SK-N-SH (cell line): ENCODE results near the gene ATP5PF. TPM values are rescaled to one million over a fixed set of nuclear protein-coding genes. Genes with fewer than 3 reads are reported as not detected.

Experiments
- CTCF ChIA-PET: fragments of 300-600, 350-600 bp; formaldehyde crosslinking; extraction: SDS; loops from one replicate; lab custom pipeline; 2021; lab: Yijun Ruan, JAX
- POLR2A ChIA-PET: fragments of 350-600 bp; sonication (Branson Sonifier 250); formaldehyde crosslinking; extraction: SDS; loops from one replicate; lab custom pipeline; 2020; ENCODE audit warnings: antibody characterized with exemption, inconsistent platforms; lab: Yijun Ruan, JAX
- DNase-seq: peaks from one replicate; pipeline ENCODE4 v3.0.0; 2012
- H2AFZ ChIP-seq: fragments of 200-600 bp; sonication (generic); 2 replicates; pipeline ENCODE4 v1.8.1; 2016; ENCODE audit warnings: antibody characterized with exemption, mild to moderate bottlenecking, low read depth
- H3F3A ChIP-seq: fragments of 200-600 bp; sonication (generic); replicated peaks from 2 replicates; pipeline ENCODE3; 2016; ENCODE audit warnings: antibody characterized with exemption, mild to moderate bottlenecking; ENCODE audit not compliant: insufficient read depth
- H3K27ac ChIP-seq, 2 experiments: fragments of 200-500 bp in 1 of 2; fragments of 200-600 bp in 1 of 2; sonication (Bioruptor generic) in 1 of 2; sonication (generic), shearing (Covaris generic) in 1 of 2; 2 replicates each; pipeline versions ENCODE4 v1.5.1 to v1.6.1; 2014 to 2016; ENCODE audit warnings: low read depth in 2 of 2, inconsistent platforms in 1 of 2, low read length in 1 of 2, mild to moderate bottlenecking in 1 of 2, mixed read lengths in 1 of 2
- H3K27me3 ChIP-seq: fragments of 200-600 bp; sonication (generic), shearing (Covaris generic); 2 replicates; pipeline ENCODE4 v1.6.1; 2016; ENCODE audit warnings: mixed run types; ENCODE audit not compliant: insufficient read depth
- H3K36me3 ChIP-seq, 2 experiments: fragments of 200-500 bp in 1 of 2; fragments of 200-600 bp in 1 of 2; sonication (Bioruptor generic) in 1 of 2; sonication (generic) in 1 of 2; replicated peaks in 1 of 2; 2 replicates each; pipeline versions ENCODE3 to v1.5.1; 2014 to 2016; ENCODE audit warnings: low read length in 1 of 2, mild to moderate bottlenecking in 1 of 2; ENCODE audit not compliant: insufficient read depth in 2 of 2, control insufficient read depth in 1 of 2
- H3K4me1 ChIP-seq, 2 experiments: fragments of 200-500 bp in 1 of 2; fragments of 200-600 bp in 1 of 2; sonication (Bioruptor generic) in 1 of 2; sonication (generic), shearing (Covaris generic) in 1 of 2; 2 replicates each; pipeline versions ENCODE4 v1.5.1 to v1.6.1; 2014 to 2016; ENCODE audit warnings: low read depth in 1 of 2, low read length in 1 of 2, mixed run types in 1 of 2; ENCODE audit not compliant: insufficient read depth in 2 of 2, control insufficient read depth in 1 of 2
- H3K4me2 ChIP-seq: fragments of 200-600 bp; sonication (generic), shearing (Covaris generic); 2 replicates; pipeline ENCODE4 v1.6.1; 2017; ENCODE audit warnings: mixed run types
- H3K4me3 ChIP-seq, 2 experiments: fragments of 200-500 bp in 1 of 2; fragments of 200-600 bp in 1 of 2; sonication (Bioruptor generic) in 1 of 2; sonication (generic), shearing (Covaris generic) in 1 of 2; 2 replicates each; pipeline versions ENCODE4 v1.5.1 to v1.8.1; 2014 to 2016; ENCODE audit warnings: low read depth in 2 of 2, inconsistent platforms in 1 of 2, low read length in 1 of 2, mild to moderate bottlenecking in 1 of 2, mixed read lengths in 1 of 2, moderate library complexity in 1 of 2
- H3K79me2 ChIP-seq: fragments of 200-600 bp; sonication (generic); 2 replicates; pipeline ENCODE4 v1.8.1; 2017; ENCODE audit warnings: mild to moderate bottlenecking; ENCODE audit not compliant: insufficient read depth
- H3K9ac ChIP-seq: fragments of 200-600 bp; sonication (generic); 2 replicates; pipeline ENCODE4 v1.6.1; 2017; ENCODE audit warnings: mixed run types
- H3K9me2 ChIP-seq: fragments of 200-600 bp; sonication (generic); 2 replicates; pipeline ENCODE4 v1.6.1; 2017; ENCODE audit warnings: mixed run types
- H3K9me3 ChIP-seq: fragments of 200-600 bp; sonication (generic); 2 replicates; pipeline ENCODE4 v1.6.1; 2017; ENCODE audit warnings: mixed run types, mild to moderate bottlenecking, moderate library complexity
- H4K20me1 ChIP-seq: fragments of 200-600 bp; sonication (generic); 2 replicates; pipeline ENCODE4 v1.6.1; 2017; ENCODE audit warnings: mild to moderate bottlenecking, mixed run types; ENCODE audit not compliant: insufficient read depth
- CHD2 ChIP-seq: fragments of 150-350 bp; IDR thresholded peaks from 2 replicates; pipeline ENCODE4 v1.6.1; 2018; ENCODE audit warnings: low read length; ENCODE audit not compliant: partially characterized antibody
- ELF1 ChIP-seq: IDR thresholded peaks from 2 replicates; pipeline ENCODE4 v1.4.0; 2012
- EP300 ChIP-seq, 2 experiments: IDR thresholded peaks; 2 replicates each; pipeline versions ENCODE4 v1.4.0 to v1.6.1; 2012; ENCODE audit warnings: borderline replicate concordance in 1 of 2, low read depth in 1 of 2, low read length in 1 of 2
- FOSL2 ChIP-seq: IDR thresholded peaks from 2 replicates; pipeline ENCODE4 v1.4.0; 2012; ENCODE audit warnings: low read depth, mild to moderate bottlenecking, moderate library complexity, borderline replicate concordance
- GATA2 ChIP-seq: sonication (generic); formaldehyde crosslinking; IDR thresholded peaks from 2 replicates; pipeline ENCODE4 v1.5.0; 2020; ENCODE audit warnings: mild to moderate bottlenecking, missing genetic modification reagents
- JUND ChIP-seq: IDR thresholded peaks from 2 replicates; pipeline ENCODE4 v1.4.0; 2012
- PBX3 ChIP-seq: IDR thresholded peaks from 2 replicates; pipeline ENCODE4; 2012
- POLR2AphosphoS5 ChIP-seq: IDR thresholded peaks from 2 replicates; pipeline ENCODE4 v1.6.1; 2012; ENCODE audit warnings: low read depth, low read length
- RAD21 ChIP-seq: IDR thresholded peaks from 2 replicates; pipeline ENCODE4 v1.6.1; 2012; ENCODE audit warnings: mild to moderate bottlenecking, low read length
- RCOR1 ChIP-seq: fragments of 150-350 bp; IDR thresholded peaks from 2 replicates; pipeline ENCODE4 v1.6.1; 2017; ENCODE audit warnings: antibody characterized with exemption, low read length
- SIN3A ChIP-seq: IDR thresholded peaks from 2 replicates; pipeline ENCODE4 v1.6.1; 2012; ENCODE audit warnings: low read depth, mild to moderate bottlenecking, low read length, moderate library complexity, borderline replicate concordance
- SMC3 ChIP-seq: IDR thresholded peaks from 2 replicates; pipeline ENCODE4 v1.6.1; 2012; ENCODE audit warnings: low read depth, low read length, improper control_type of control experiment
- TEAD4 ChIP-seq: IDR thresholded peaks from 2 replicates; pipeline ENCODE4 v1.4.0; 2012; ENCODE audit warnings: mild to moderate bottlenecking, borderline replicate concordance; ENCODE audit not compliant: insufficient read depth
- WGBS: methylation state at CpG from one replicate; pipeline ENCODE4 v1.1.6; 2017; ENCODE audit warnings: low lambda C conversion rate; 5-methylcytosine and 5-hydroxymethylcytosine counted together
- polyA plus RNA-seq, 3 experiments: library from polyadenylated mRNA; depleted of rRNA; stranded (reverse); fragments of >200 nt; gene quantifications; 2 replicates each; pipeline ENCODE4 v1.2.3, GENCODE V29; 2012
- TF ChIP-seq, protein P1 (sequence below): fragments of 200-600 bp; sonication (generic); IDR thresholded peaks from 2 replicates; pipeline ENCODE4 v1.6.1; 2017; ENCODE audit warnings: antibody characterized with exemption, mild to moderate bottlenecking, moderate library complexity
- TF ChIP-seq, protein P2 (sequence below): IDR thresholded peaks from 2 replicates; pipeline ENCODE4 v1.4.0; 2012; ENCODE audit warnings: low read depth
- TF ChIP-seq, protein P3 (sequence below): IDR thresholded peaks from 2 replicates; pipeline ENCODE4 v1.6.1; 2012; ENCODE audit warnings: mild to moderate bottlenecking, low read depth, low read length, moderate library complexity

ATP5PF gene
- polyA plus RNA-seq, 1 of the 3 experiments (the other 2 are of a cell fraction) = 277 TPM

- no peaks in the 10 kb centered on the region for H3K9me3 ChIP-seq
- H3F3A ChIP-seq = peaks cover 4% of the 10 kb centered on the region
- no peaks in the 10 kb centered on the region for H3K36me3 ChIP-seq
- no peak overlapping the region for H3K4me3 ChIP-seq
- H3K27ac ChIP-seq = no peak overlapping the region
- peaks cover 0 to 2% of the 10 kb centered on the region in 2 experiments; a peak in 1 of 4 replicates for H3K4me1 ChIP-seq
- no peak overlapping the region for H3K9ac ChIP-seq
- no peak for DNase-seq
- no peaks in the 10 kb centered on the region for H3K27me3 ChIP-seq
- no peak overlapping the region for H3K4me2 ChIP-seq
- no peaks in the 10 kb centered on the region for H3K79me2 ChIP-seq
- CTCF ChIA-PET = interaction anchor here (1.2 to 1.9 kb wide), 2 partner anchors 21 to 80 kb away, joined by 4 to 7 read pairs; no protein-coding TSS in a partner anchor
- POLR2A ChIA-PET = no interaction called here
- WGBS = 88% methylated on average over 4 of the region's 4 CpGs
- H2AFZ ChIP-seq = no peak overlapping the region
- TF ChIP-seq TEAD4 (no peak), RAD21 (no peak), FOSL2 (no peak), GATA2 (CRISPR knock-in tag) (no peak), ELF1 (no peak)
- TF ChIP-seq, protein P1, sequence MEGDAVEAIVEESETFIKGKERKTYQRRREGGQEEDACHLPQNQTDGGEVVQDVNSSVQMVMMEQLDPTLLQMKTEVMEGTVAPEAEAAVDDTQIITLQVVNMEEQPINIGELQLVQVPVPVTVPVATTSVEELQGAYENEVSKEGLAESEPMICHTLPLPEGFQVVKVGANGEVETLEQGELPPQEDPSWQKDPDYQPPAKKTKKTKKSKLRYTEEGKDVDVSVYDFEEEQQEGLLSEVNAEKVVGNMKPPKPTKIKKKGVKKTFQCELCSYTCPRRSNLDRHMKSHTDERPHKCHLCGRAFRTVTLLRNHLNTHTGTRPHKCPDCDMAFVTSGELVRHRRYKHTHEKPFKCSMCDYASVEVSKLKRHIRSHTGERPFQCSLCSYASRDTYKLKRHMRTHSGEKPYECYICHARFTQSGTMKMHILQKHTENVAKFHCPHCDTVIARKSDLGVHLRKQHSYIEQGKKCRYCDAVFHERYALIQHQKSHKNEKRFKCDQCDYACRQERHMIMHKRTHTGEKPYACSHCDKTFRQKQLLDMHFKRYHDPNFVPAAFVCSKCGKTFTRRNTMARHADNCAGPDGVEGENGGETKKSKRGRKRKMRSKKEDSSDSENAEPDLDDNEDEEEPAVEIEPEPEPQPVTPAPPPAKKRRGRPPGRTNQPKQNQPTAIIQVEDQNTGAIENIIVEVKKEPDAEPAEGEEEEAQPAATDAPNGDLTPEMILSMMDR = no peak
- TF ChIP-seq, protein P2, sequence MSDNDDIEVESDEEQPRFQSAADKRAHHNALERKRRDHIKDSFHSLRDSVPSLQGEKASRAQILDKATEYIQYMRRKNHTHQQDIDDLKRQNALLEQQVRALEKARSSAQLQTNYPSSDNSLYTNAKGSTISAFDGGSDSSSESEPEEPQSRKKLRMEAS = no peak
- TF ChIP-seq, protein P3, sequence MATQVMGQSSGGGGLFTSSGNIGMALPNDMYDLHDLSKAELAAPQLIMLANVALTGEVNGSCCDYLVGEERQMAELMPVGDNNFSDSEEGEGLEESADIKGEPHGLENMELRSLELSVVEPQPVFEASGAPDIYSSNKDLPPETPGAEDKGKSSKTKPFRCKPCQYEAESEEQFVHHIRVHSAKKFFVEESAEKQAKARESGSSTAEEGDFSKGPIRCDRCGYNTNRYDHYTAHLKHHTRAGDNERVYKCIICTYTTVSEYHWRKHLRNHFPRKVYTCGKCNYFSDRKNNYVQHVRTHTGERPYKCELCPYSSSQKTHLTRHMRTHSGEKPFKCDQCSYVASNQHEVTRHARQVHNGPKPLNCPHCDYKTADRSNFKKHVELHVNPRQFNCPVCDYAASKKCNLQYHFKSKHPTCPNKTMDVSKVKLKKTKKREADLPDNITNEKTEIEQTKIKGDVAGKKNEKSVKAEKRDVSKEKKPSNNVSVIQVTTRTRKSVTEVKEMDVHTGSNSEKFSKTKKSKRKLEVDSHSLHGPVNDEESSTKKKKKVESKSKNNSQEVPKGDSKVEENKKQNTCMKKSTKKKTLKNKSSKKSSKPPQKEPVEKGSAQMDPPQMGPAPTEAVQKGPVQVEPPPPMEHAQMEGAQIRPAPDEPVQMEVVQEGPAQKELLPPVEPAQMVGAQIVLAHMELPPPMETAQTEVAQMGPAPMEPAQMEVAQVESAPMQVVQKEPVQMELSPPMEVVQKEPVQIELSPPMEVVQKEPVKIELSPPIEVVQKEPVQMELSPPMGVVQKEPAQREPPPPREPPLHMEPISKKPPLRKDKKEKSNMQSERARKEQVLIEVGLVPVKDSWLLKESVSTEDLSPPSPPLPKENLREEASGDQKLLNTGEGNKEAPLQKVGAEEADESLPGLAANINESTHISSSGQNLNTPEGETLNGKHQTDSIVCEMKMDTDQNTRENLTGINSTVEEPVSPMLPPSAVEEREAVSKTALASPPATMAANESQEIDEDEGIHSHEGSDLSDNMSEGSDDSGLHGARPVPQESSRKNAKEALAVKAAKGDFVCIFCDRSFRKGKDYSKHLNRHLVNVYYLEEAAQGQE = no peak
- no peaks in the 10 kb centered on the region for H4K20me1 ChIP-seq
- H3K9me2 ChIP-seq = no peaks in the 10 kb centered on the region
These were observed 46.9 kb downstream of the ATP5PF start for GRCh38 chr21:25687787-25688186.

GRCh38 chr21:25682382-25682781, 52.3 kb downstream of the ATP5PF start:
- DNase-seq = no peak
- ChIA-PET POLR2A (no interaction called here), CTCF (interaction anchor here (1.4 kb wide), 1 partner anchor 26 kb away, joined by 3 read pairs; no protein-coding TSS in a partner anchor)
- Histone ChIP-seq H2AFZ (no peak overlapping the region), H4K20me1 (no peaks in the 10 kb centered on the region), H3K27me3 (no peaks in the 10 kb centered on the region), H3K4me3 (no peak overlapping the region), H3K27ac (no peak overlapping the region), H3K79me2 (no peaks in the 10 kb centered on the region), H3K36me3 (no peaks in the 10 kb centered on the region), H3K4me2 (no peak overlapping the region), H3K9ac (no peak overlapping the region), H3K4me1 (peaks cover 0 to 2% of the 10 kb centered on the region in 2 experiments; a peak in 1 of 4 replicates), H3K9me3 (no peaks in the 10 kb centered on the region), H3K9me2 (no peaks in the 10 kb centered on the region), H3F3A (no peaks in the 10 kb centered on the region)
- WGBS = 91% methylated on average over 9 of the region's 9 CpGs
- TF ChIP-seq POLR2AphosphoS5 (no peak), SMC3 (no peak), GATA2 (CRISPR knock-in tag) (no peak), CHD2 (no peak), EP300 (IDR thresholded peaks at IDR 0.05; ENCODE audit: borderline replicate concordance in 1 of 2, low read depth in 1 of 2, low read length in 1 of 2) (no peak), SIN3A (no peak), JUND (no peak), RCOR1 (no peak), PBX3 (no peak)
- TF ChIP-seq, protein P1 = no peak
